AG09319 (cell line): ENCODE data around the gene SLC25A19.
"Not testable (repeated sequence)": the region's sequence is repeated elsewhere in the genome, so short reads cannot be mapped to it uniquely, and the experiment has no call there.

Experiments used
- DNase-seq: peaks from one replicate; pipeline ENCODE4 v3.0.0-alpha.2; 2010; ENCODE audit warnings: low read depth; ENCODE audit errors: extremely low read depth
- CTCF ChIP-seq: IDR thresholded peaks from 2 replicates; pipeline ENCODE4 v1.5.1; 2011; ENCODE audit warnings: low read depth, mild to moderate bottlenecking, inconsistent platforms, low read length, moderate library complexity

Gene SLC25A19

GRCh38 chr17:75287221-75287620, 2.0 kb downstream of the SLC25A19 start:
- no peak for TF ChIP-seq CTCF
- DNase-seq: no peak

- no peak for TF ChIP-seq CTCF
- DNase-seq: no peak
Measured at GRCh38 chr17:75285123-75285522, 4.1 kb downstream of the SLC25A19 start.

- not testable (repeated sequence) for DNase-seq
Measured at GRCh38 chr17:75280189-75280588, 9.0 kb downstream of the SLC25A19 start.

- TF ChIP-seq CTCF: no peak
- DNase-seq: peak; percentile 69
Measured at GRCh38 chr17:75277664-75278071, 11.6 kb downstream of the SLC25A19 start.

- no peak for TF ChIP-seq CTCF
Measured at GRCh38 chr17:75273977-75274708, 15.1 kb downstream of the SLC25A19 start.

GRCh38 chr17:75272848-75273184, 16.4 kb downstream of the SLC25A19 start:
- no peak for TF ChIP-seq CTCF
- DNase-seq: no peak

More at GRCh38 chr17:75273977-75274708, 15.1 kb downstream of the SLC25A19 start:
- no peak for DNase-seq

- no peak for DNase-seq
- no peak for TF ChIP-seq CTCF
Measured at GRCh38 chr17:75271955-75272847, 17.0 kb downstream of the SLC25A19 start.
